ENCODE measurements around the gene C8G.

Gene C8G

DNA sequence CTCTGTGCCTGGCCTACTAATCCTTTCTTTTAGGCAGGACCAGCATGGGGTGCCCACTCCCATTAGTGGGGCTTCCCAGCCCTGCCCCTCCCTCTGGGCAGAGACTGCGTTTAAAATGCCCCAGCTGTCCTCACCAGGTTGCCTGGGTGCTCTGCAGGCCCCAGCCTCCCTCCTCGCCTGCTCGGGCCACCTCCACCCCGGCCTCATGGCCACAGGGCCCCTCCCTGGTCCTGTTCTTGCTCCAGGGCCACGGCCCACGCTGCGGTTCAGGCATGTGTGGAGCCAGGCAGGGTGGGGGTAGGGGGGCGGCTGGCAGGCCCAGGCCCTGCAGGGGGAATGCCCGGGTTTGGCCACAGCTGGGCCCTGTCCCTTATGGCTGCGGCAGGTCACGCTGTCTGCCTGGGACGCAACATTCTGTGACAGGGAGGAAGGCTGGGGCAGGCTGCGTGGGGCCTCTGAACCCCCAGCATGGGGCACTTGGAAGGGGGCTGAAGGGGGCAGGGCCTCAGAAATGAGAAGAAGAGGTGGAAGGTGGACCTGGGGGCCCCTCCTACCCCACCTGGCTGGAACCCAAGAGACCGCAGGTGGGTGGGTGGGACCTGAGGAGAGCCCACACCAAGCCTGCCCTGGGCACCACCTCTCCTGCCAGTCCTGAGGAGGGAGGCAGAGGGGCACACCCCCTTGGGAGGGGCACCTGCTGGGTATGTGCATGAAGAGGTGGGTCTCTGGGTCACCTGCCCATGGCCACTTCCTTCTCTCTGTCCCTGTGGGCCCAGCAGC, 6.7 kb downstream of the C8G start, which contains the start of gene LCN12:
TSS of gene LCN12 (plus strand) at position 733 of the 780 bp plus-strand sequence. CDS start 55 bp downstream, outside the sequence.
- Histone ChIP-seq H3K9me3 (ENCODE audit: control insufficient read depth, low read length) (no peaks in the 10 kb centered on the region), H3K9ac (ENCODE audit: low read length) (no peak within 1 kb of the TSS), H3K4me1 (ENCODE audit: control insufficient read depth, insufficient read depth, low read length) (peaks cover 5% of the 10 kb centered on the region), H3K36me3 (ENCODE audit: control insufficient read depth, insufficient read depth, low read length, severe bottlenecking) (no peaks in the 10 kb centered on the region), H3K27me3 (replicated peaks; ENCODE audit: control insufficient read depth, insufficient read depth, low read length) (peaks cover 17% of the 10 kb centered on the region), H3K4me3 (ENCODE audit: low read length) (no peak within 1 kb of the TSS)
- DNase-seq (ENCODE audit: low read depth) = no peak

DNA sequence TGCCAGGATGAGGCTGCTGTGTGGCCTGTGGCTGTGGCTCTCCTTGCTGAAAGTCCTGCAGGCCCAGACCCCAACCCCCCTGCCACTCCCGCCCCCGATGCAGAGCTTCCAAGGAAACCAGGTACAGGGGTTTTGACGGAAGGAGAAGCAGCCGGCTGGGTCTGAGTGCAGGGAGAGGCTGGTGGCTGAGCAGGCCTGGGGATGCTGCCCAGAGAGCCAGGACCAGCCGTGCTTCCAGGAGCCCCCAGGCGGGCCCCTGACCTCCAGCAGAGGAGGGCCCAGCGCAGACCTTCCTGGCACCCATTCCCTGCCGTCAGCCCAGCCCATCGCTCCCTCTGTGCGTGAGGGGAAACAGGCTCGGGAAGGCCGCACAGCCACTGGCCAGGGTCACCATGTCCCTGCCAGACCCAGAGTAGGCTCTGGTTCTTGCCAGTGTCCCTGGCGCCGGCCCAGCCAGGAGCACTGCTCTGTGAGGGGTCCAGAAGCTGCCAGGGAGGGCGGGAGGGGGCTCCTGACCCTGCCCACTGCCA, 7.3 kb downstream of the C8G start:
- H3K9ac ChIP-seq (ENCODE audit: low read length) = no peak overlapping the region
- no peaks in the 10 kb centered on the region for H3K36me3 ChIP-seq (ENCODE audit: control insufficient read depth, insufficient read depth, low read length, severe bottlenecking)
- peaks cover 17% of the 10 kb centered on the region for H3K27me3 ChIP-seq (replicated peaks; ENCODE audit: control insufficient read depth, insufficient read depth, low read length)
- H3K4me3 ChIP-seq (ENCODE audit: low read length) = no peak overlapping the region
- peaks cover 5% of the 10 kb centered on the region for H3K4me1 ChIP-seq (ENCODE audit: control insufficient read depth, insufficient read depth, low read length)
- no peak for DNase-seq (ENCODE audit: low read depth)
- no peaks in the 10 kb centered on the region for H3K9me3 ChIP-seq (ENCODE audit: control insufficient read depth, low read length)

DNA sequence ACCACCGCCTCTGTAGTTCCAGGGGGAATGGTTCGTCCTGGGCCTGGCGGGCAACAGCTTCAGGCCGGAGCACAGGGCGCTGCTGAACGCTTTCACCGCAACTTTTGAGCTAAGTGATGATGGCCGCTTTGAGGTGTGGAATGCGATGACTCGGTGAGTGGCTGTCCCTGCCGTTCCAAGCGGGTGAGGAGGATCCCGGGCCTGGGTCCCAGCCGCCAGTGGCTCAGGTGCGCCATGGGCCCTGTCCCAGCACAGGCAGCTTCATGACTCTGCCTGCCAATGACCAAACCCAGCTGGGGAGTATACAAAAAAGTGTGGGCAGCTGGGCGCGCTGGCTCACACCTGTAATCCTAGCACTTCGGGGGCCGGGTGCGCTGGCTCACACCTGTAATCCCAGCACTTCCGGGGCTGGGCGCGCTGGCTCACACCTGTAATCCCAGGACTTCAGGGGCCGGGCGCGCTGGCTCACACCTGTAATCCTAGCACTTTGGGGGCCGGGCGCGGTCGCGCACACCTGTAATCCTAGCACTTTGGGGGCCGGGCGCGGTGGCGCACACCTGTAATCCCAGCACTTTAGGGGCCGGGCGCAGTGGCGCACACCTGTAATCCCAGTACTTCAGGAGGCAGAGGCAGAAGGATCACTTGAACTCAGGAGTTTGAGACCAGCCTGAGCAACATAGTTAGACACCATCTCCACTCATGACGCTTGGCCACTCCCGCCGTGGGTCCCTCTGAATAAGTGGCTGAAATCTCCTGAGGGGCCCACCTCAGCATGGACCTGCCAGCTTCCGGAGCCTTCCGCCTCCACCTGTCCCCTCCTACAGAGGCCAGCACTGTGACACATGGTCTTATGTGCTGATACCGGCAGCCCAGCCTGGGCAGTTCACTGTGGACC, 8.1 kb downstream of the C8G start:
- Histone ChIP-seq H3K27me3 (replicated peaks; ENCODE audit: control insufficient read depth, insufficient read depth, low read length) (peaks cover 17% of the 10 kb centered on the region), H3K36me3 (ENCODE audit: control insufficient read depth, insufficient read depth, low read length, severe bottlenecking) (no peaks in the 10 kb centered on the region), H3K9ac (ENCODE audit: low read length) (no peak overlapping the region), H3K4me1 (ENCODE audit: control insufficient read depth, insufficient read depth, low read length) (peaks cover 5% of the 10 kb centered on the region), H3K9me3 (ENCODE audit: control insufficient read depth, low read length) (no peaks in the 10 kb centered on the region), H3K4me3 (ENCODE audit: low read length) (no peak overlapping the region)
- DNase-seq (ENCODE audit: low read depth) = no peak

DNA sequence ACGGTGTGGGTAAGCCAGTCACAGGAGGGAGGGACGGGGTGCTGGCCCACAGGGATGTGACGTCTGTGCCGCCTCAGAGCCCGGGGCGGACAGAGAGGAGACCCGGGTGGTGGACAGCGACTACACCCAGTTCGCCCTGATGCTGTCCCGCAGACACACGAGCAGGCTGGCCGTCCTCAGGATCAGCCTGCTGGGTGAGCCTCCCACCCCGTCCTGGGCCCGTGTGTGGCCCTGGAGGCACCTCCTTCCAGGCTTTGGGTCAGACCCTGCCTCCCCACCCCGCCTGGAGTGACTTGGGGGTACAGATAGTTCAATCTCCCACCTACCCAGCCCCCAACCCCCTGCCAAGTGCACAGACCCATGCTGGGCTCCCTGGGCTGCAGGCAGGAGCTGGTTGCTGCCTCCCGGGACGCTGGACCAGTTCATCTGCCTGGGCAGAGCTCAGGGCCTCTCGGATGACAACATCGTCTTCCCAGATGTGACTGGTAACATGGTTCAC, 8.8 kb downstream of the C8G start:
- Histone ChIP-seq H3K27me3 (replicated peaks; ENCODE audit: control insufficient read depth, insufficient read depth, low read length) (peaks cover 17% of the 10 kb centered on the region), H3K9me3 (ENCODE audit: control insufficient read depth, low read length) (no peaks in the 10 kb centered on the region), H3K4me1 (ENCODE audit: control insufficient read depth, insufficient read depth, low read length) (peaks cover 5% of the 10 kb centered on the region), H3K4me3 (ENCODE audit: low read length) (no peak overlapping the region), H3K9ac (ENCODE audit: low read length) (no peak overlapping the region), H3K36me3 (ENCODE audit: control insufficient read depth, insufficient read depth, low read length, severe bottlenecking) (no peaks in the 10 kb centered on the region)
- no peak for DNase-seq (ENCODE audit: low read depth)

DNA sequence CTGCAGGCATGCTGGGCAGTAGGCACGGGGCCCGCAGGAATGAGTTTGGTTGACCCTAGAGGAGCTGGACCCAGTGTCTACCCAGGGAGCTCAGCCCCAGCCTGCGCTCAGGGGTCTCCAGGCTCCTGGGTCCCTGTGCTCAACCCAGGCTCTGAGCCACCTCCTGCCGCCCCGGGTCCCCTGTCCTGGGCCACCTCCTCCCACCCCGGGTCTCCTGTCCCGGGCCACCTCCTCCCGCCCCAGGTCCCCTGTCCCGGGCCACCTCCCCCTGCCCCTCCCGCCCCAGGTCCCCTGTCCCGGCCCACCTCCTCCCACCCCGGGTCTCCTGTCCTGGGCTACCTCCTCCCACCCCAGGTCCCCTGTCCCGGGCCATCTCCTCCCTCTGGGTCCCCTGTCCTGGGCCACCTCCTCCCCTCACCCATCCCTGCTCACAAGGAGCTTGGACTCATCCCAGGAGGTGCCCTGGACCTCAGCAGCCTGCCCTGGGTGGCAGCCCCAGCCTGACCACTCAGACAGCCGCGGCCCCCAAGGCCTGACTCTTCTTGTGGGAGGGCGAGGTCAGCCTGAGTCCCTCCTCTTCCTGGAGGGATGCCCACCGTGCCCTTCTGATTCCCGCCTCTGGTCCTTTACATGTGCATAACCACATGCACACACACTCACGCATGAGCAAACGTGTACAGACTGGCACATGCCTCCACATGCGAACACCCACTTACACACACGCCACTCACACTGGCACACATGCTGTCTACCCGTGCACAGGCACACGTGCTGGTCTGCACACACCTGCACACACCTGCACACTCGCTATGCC, 9.4 kb downstream of the C8G start:
- Histone ChIP-seq H3K36me3 (ENCODE audit: control insufficient read depth, insufficient read depth, low read length, severe bottlenecking) (no peaks in the 10 kb centered on the region), H3K9me3 (ENCODE audit: control insufficient read depth, low read length) (no peaks in the 10 kb centered on the region), H3K9ac (ENCODE audit: low read length) (no peak overlapping the region), H3K27me3 (replicated peaks; ENCODE audit: control insufficient read depth, insufficient read depth, low read length) (peaks cover 17% of the 10 kb centered on the region), H3K4me3 (ENCODE audit: low read length) (no peak overlapping the region), H3K4me1 (ENCODE audit: control insufficient read depth, insufficient read depth, low read length) (peaks cover 5% of the 10 kb centered on the region)
- DNase-seq (ENCODE audit: low read depth) = no peak

DNA sequence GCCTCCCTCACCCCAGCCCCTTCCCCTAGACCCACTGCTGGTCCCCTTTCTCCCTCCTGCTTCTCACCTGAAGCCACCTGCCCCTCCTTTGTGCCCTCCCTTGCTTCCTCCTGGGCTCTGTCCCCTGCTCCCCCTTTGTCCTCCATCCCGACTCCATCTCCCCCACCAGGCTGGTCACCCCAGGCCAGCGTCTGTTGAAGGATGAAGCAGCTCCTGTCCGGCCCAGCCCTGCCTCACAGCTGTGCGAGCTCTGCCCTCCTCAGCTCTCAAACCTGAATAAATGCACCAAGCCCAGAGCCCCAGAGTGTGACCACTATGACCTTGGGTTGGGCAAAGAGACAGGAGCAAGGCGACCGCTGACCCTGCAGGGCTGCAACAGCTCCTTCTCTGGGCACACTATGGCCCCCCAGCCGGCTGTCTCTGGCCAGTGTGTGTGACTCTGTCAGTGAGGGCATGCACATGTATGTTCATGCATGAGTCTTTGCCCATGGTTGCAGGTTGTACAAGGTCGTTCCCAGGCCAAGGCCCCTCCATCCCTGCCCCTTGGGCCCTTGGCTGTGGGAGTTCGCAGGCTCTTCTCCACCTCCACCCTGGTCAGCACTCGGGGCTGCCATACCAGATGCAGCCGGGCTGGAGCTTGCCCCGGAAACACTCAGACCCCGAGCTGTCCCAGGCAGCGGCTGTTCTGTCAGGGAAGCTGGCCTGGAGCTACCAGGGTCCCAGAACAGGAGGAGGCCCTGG, 10.3 kb downstream of the C8G start:
- H3K4me1 ChIP-seq (ENCODE audit: control insufficient read depth, insufficient read depth, low read length) = peaks cover 1% of the 10 kb centered on the region
- no peaks in the 10 kb centered on the region for H3K9me3 ChIP-seq (ENCODE audit: control insufficient read depth, low read length)
- DNase-seq (ENCODE audit: low read depth) = no peak
- H3K9ac ChIP-seq (ENCODE audit: low read length) = no peak overlapping the region
- no peaks in the 10 kb centered on the region for H3K36me3 ChIP-seq (ENCODE audit: control insufficient read depth, insufficient read depth, low read length, severe bottlenecking)
- H3K27me3 ChIP-seq (replicated peaks; ENCODE audit: control insufficient read depth, insufficient read depth, low read length) = peaks cover 17% of the 10 kb centered on the region
- no peak overlapping the region for H3K4me3 ChIP-seq (ENCODE audit: low read length)

DNA sequence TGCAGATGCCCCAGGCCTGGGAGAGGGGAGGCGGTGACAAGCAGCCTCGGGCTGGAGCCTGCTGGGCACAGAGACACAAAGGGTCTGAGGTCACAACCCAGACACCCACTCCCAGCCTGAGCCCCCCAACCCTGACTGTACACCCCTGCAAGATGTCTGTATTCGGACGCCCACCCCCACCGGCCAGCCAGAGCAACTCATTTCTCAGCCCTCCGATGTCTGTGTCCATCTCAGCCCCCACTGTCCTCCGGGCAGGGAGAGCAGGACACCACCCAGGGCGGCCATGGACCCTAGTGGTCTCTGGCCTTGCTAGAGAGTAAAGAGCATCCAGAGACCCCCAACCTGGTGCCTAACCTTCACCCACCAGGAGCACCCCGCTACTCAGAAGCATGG, 10.9 kb downstream of the C8G start:
- no peak overlapping the region for H3K9ac ChIP-seq (ENCODE audit: low read length)
- DNase-seq (ENCODE audit: low read depth) = no peak

DNA sequence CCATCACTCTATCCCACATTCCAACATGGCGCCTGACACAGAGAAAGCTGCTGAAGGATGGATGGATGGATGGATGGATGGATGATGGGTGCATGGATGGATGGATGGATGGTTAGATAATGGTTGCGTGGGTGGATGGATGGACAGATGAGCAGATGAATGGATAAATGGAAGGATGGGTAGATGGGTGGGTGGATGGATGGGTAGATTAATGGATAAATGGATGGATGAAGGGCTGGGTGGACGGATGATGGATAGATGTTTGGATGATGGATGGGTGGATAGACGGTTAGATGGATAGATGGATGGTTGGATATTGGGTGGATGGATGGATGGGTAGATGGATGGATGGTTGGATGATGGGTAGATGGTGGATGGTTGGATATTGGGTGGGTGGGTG, 11.6 kb downstream of the C8G start:
- peaks cover 5% of the 10 kb centered on the region for H3K4me1 ChIP-seq (ENCODE audit: control insufficient read depth, insufficient read depth, low read length)
- DNase-seq (ENCODE audit: low read depth) = no peak
- H3K4me3 ChIP-seq (ENCODE audit: low read length) = no peak overlapping the region
- peaks cover 17% of the 10 kb centered on the region for H3K27me3 ChIP-seq (replicated peaks; ENCODE audit: control insufficient read depth, insufficient read depth, low read length)
- no peaks in the 10 kb centered on the region for H3K9me3 ChIP-seq (ENCODE audit: control insufficient read depth, low read length)
- no peaks in the 10 kb centered on the region for H3K36me3 ChIP-seq (ENCODE audit: control insufficient read depth, insufficient read depth, low read length, severe bottlenecking)
- no peak overlapping the region for H3K9ac ChIP-seq (ENCODE audit: low read length)

More for the DNA sequence above, 10.9 kb downstream of the C8G start:
- Histone ChIP-seq H3K36me3 (ENCODE audit: control insufficient read depth, insufficient read depth, low read length, severe bottlenecking) (no peaks in the 10 kb centered on the region), H3K4me3 (ENCODE audit: low read length) (no peak overlapping the region), H3K27me3 (replicated peaks; ENCODE audit: control insufficient read depth, insufficient read depth, low read length) (peaks cover 17% of the 10 kb centered on the region), H3K4me1 (ENCODE audit: control insufficient read depth, insufficient read depth, low read length) (no peaks in the 10 kb centered on the region), H3K9me3 (ENCODE audit: control insufficient read depth, low read length) (no peaks in the 10 kb centered on the region)

DNA sequence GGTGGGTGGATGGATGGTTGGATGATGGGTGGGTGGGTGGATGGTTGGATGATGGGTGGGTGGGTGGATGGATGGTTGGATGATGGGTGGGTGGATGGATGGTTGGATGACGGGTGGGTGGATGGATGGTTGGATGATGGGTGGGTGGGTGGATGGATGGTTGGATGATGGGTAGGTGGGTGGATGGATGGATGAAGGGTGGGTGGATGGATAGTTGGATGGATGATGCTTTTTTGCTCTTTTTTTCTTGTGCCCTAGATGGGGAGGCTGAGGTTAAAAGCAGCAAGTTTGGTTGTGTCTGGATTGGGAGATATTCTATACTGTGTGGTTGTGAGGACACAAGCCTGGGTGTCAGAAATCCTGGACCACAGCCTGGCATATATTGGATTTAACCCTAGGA, 12.4 kb downstream of the C8G start:
- no peak for DNase-seq (ENCODE audit: low read depth)
- Histone ChIP-seq H3K9me3 (ENCODE audit: control insufficient read depth, low read length) (no peaks in the 10 kb centered on the region), H3K4me3 (ENCODE audit: low read length) (no peak overlapping the region), H3K9ac (ENCODE audit: low read length) (no peak overlapping the region), H3K27me3 (replicated peaks; ENCODE audit: control insufficient read depth, insufficient read depth, low read length) (peaks cover 17% of the 10 kb centered on the region), H3K36me3 (ENCODE audit: control insufficient read depth, insufficient read depth, low read length, severe bottlenecking) (no peaks in the 10 kb centered on the region), H3K4me1 (ENCODE audit: control insufficient read depth, insufficient read depth, low read length) (peaks cover 6% of the 10 kb centered on the region)

DNA sequence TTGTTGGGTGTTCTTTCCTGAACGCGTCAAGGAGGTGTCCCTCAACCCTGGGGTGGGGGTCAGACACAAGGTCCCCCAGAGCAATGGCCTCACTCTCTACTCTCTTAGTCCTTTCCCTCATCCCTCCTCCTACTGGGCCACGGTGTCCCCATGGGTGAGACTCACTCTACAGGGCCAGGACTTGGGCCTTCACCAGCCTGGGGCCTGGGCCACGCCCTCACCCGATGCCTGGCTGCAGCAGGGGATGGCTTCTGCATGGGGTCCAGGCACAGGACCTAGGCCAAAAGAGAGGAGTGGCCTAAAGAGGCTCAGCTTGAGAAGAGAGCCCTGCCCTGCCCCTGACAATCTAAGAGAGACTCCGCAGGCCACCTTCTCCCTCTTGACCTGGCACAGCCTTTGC, 12.9 kb downstream of the C8G start:
- no peak for DNase-seq (ENCODE audit: low read depth)
- Histone ChIP-seq H3K4me3 (ENCODE audit: low read length) (no peak overlapping the region), H3K9ac (ENCODE audit: low read length) (no peak overlapping the region), H3K27me3 (replicated peaks; ENCODE audit: control insufficient read depth, insufficient read depth, low read length) (peaks cover 17% of the 10 kb centered on the region), H3K4me1 (ENCODE audit: control insufficient read depth, insufficient read depth, low read length) (peaks cover 6% of the 10 kb centered on the region), H3K9me3 (ENCODE audit: control insufficient read depth, low read length) (no peaks in the 10 kb centered on the region), H3K36me3 (ENCODE audit: control insufficient read depth, insufficient read depth, low read length, severe bottlenecking) (no peaks in the 10 kb centered on the region)
